Brain microvascular endothelial cell (primary cell): ENCODE measurements around the gene ZNF700.
"Not testable (repeated sequence)": the region's sequence is repeated elsewhere in the genome, so short reads cannot be mapped to it uniquely, and the experiment has no call there.

Experiments used
- DNase-seq: peaks from one replicate; pipeline ENCODE4 v3.0.0-alpha.2; 2020
- H3K27ac ChIP-seq: fragments of 250-450 bp; sonication (Bioruptor Pico); 2 replicates; pipeline ENCODE4 v1.5.1; 2020; ENCODE audit warnings: mild to moderate bottlenecking, moderate library complexity
- H3K27me3 ChIP-seq: fragments of 250-450 bp; sonication (Bioruptor Pico); replicated peaks from 2 replicates; pipeline ENCODE4 v1.5.1; 2020; ENCODE audit warnings: mild to moderate bottlenecking
- H3K36me3 ChIP-seq: fragments of 250-450 bp; sonication (Bioruptor Pico); replicated peaks from 2 replicates; pipeline ENCODE4 v1.5.1; 2020; ENCODE audit warnings: mild to moderate bottlenecking
- H3K4me3 ChIP-seq: 2 replicates; pipeline ENCODE4 v1.5.1; 2011; ENCODE audit warnings: low read depth, mild to moderate bottlenecking, control low read depth, low read length, moderate library complexity
- CTCF ChIP-seq: IDR thresholded peaks from 2 replicates; pipeline ENCODE4 v1.5.1; 2011; ENCODE audit warnings: low read depth, mild to moderate bottlenecking, moderate library complexity, low read length, control low read depth, inconsistent platforms; ENCODE audit errors: missing control alignments
- in situ Hi-C: cut with HindIII; loops from 2 replicates; pipeline ENCODE4 v1.10.0; 2017; ENCODE audit warnings: low sequenced_read_pairs, low pct_ligation_motif_present

ZNF700 gene

DNA sequence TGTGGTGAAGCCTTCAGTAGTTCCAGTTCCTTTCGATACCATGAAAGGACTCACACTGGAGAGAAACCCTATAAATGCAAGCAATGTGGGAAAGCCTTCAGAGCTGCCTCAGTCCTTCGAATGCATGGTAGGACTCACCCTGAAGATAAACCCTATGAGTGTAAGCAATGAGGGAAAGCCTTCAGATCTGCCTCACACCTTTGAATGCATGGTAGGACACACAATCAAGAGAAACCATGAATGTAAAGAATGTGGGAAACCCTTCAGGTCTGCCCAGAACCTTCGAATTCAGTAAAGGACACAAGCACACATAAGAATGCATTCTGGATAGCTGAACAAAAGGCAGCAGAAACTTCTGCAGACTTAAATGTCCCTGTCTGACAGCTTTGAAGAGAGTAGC lies 19.0 kb upstream of the ZNF700 start:
- Histone ChIP-seq H3K27ac (no peak overlapping the region), H3K4me3 (no peak overlapping the region), H3K36me3 (no peaks in the 10 kb centered on the region), H3K27me3 (no peaks in the 10 kb centered on the region)
- in situ Hi-C loops: no loop called here
- TF ChIP-seq CTCF: no peak
- no peak for DNase-seq

- H3K27me3 ChIP-seq: not testable (repeated sequence)
Measured at GRCh38 chr19:11911937-11912336, 13.0 kb upstream of the ZNF700 start.

DNA sequence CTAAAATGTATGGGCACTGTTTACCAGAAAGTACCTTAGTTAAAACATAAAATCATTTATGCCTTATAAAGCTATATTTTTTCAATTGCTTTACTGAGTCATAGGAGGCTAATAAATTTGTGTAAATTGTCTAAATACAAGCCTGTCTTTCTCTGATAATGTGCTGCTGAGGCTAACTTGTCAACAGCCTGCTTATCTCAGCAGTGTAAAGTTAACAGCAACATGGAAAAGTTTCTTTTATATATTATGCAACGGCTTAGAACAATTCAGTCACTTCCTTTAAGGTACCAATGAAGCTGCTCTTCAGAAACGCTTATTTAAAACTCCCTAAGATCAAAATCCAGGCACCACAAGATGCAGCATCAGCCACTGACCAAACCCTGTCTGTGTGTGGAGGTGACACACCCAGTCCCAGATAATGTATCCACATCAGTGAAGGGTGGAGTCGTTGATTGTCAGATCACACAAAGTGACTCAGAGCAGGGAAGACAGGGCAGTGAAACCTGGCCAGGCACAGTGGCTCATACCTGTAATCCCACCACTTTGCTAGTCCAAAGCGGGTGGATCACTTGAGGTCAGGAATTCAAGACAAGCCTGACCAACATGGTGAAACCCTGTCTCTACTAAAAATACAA lies 10.4 kb upstream of the ZNF700 start:
- DNase-seq, H3K4me3 ChIP-seq, in situ Hi-C loops, H3K36me3 ChIP-seq, H3K27ac ChIP-seq, H3K27me3 ChIP-seq: not testable (repeated sequence)

More at GRCh38 chr19:11911937-11912336, 13.0 kb upstream of the ZNF700 start:
- H3K36me3 ChIP-seq, H3K27ac ChIP-seq, DNase-seq, in situ Hi-C loops, H3K4me3 ChIP-seq: not testable (repeated sequence)

DNA sequence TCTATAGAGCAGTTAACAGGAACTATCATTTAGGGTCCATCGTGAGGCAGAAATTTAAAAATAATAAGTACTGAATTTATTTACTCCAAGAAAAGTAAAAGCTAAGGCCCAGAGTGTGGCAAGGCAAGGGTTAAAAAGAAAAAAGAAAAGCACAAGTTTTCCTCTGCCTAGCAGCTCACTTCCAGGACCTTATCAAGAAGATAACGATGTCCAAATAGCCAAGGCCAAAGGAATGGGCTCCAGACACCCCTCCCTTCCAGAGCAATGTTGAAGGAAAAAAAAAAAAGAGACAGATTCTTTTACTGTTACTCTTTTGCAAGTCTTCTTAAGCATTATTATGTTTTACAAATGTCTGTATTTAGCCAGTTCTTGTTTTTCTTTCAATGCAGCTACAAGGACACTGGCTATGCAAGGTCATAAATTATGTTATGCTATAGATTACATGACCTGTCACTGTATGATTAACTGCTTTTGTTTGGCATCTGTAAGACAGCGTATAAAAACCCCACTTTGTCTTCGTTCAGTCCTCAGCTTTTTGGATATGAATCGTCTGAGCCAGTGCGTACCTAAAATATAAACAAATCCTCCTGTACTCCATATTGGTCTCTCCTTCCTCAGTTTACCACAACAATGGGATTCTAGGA lies 2.9 kb upstream of the ZNF700 start:
- no peaks in the 10 kb centered on the region for H3K27me3 ChIP-seq
- H3K36me3 ChIP-seq: no peaks in the 10 kb centered on the region
- DNase-seq: no peak
- in situ Hi-C loops: no loop called here
- H3K27ac ChIP-seq: no peak overlapping the region
- no peak for TF ChIP-seq CTCF
- H3K4me3 ChIP-seq: no peak overlapping the region

GRCh38 chr19:11925651-11926187 lies 812 bp downstream of the ZNF700 start:
- peak overlapping the region; percentile 87 for H3K4me3 ChIP-seq
- DNase-seq, H3K36me3 ChIP-seq, H3K27me3 ChIP-seq, in situ Hi-C loops: not testable (repeated sequence)
- peak overlapping the region; percentile 58 for H3K27ac ChIP-seq

- Histone ChIP-seq H3K4me3 (no peak overlapping the region), H3K36me3 (no peaks in the 10 kb centered on the region), H3K27ac (no peak overlapping the region), H3K27me3 (no peaks in the 10 kb centered on the region)
- DNase-seq: no peak
- in situ Hi-C loops: no loop called here
- no peak for TF ChIP-seq CTCF
Measured at GRCh38 chr19:11927227-11927626, 2.3 kb downstream of the ZNF700 start.

DNA sequence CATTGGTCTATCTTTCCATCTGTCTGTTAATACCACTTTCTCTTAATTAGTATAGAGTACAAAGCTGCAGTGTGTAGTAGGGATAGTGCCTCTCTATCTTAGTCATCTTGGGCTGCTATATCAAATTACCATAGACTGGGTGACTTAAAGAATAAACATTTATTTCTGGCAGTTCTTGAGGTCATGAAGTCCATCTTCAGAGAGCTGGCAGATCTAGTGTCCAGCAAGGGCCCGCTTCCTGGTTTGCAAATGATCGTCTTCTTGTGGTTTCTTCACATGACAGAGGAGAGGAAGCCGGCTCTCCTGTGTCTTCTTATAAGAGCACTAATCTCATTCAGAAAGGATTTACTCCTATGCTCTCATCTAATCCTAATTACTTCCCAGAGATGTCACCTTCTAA lies 6.1 kb downstream of the ZNF700 start:
- in situ Hi-C loops: no loop called here
- no peak for TF ChIP-seq CTCF
- Histone ChIP-seq H3K4me3 (no peak overlapping the region), H3K27ac (no peak overlapping the region), H3K27me3 (no peaks in the 10 kb centered on the region), H3K36me3 (no peaks in the 10 kb centered on the region)
- peak; percentile 34 for DNase-seq
